SU-DHL-6 (cell line): ENCODE measurements around the gene TMOD2.

ENCODE experiments used
- H2AFZ ChIP-seq: fragments of 200-600 bp; sonication (generic); 2 replicates; pipeline ENCODE4 v1.6.1; 2014; ENCODE audit warnings: low read depth, mild to moderate bottlenecking, moderate library complexity, mixed read lengths, antibody characterized with exemption, low read length; ENCODE audit not compliant: severe bottlenecking
- H3F3A ChIP-seq: fragments of 200-600 bp; shearing (Covaris generic); 2 replicates; pipeline ENCODE4 v1.6.0; 2016; ENCODE audit warnings: antibody characterized with exemption, mild to moderate bottlenecking; ENCODE audit not compliant: insufficient read depth
- H3K27ac ChIP-seq: fragments of 200-600 bp; sonication (generic); 2 replicates; pipeline ENCODE4 v1.5.1; 2016; ENCODE audit warnings: low read depth, mild to moderate bottlenecking, low read length, moderate library complexity, mixed read lengths
- H3K27me3 ChIP-seq: fragments of 200-600 bp; sonication (generic), shearing (Covaris generic); 2 replicates; pipeline ENCODE4 v1.6.0; 2014; ENCODE audit warnings: mild to moderate bottlenecking, low read length
- H3K36me3 ChIP-seq: fragments of 200-600 bp; sonication (generic); 2 replicates; pipeline ENCODE4 v1.6.1; 2014; ENCODE audit warnings: mild to moderate bottlenecking, low read length, mixed read lengths
- H3K4me2 ChIP-seq: fragments of 300-600, 200-600 bp; shearing (Covaris generic), sonication (generic); 2 replicates; pipeline ENCODE4 v1.6.0; 2014; ENCODE audit warnings: low read length, low read depth, mild to moderate bottlenecking; ENCODE audit not compliant: poor library complexity, severe bottlenecking
- H3K4me3 ChIP-seq: fragments of 200-600 bp; sonication (generic); 2 replicates; pipeline ENCODE4 v1.5.1; 2014; ENCODE audit warnings: antibody characterized with exemption, low read length, mild to moderate bottlenecking, mixed read lengths; ENCODE audit not compliant: insufficient read depth, poor library complexity, severe bottlenecking
- H3K79me2 ChIP-seq: fragments of 200-600 bp; sonication (generic); 2 replicates; pipeline ENCODE4 v1.6.1; 2014; ENCODE audit warnings: mild to moderate bottlenecking, low read length, moderate library complexity; ENCODE audit not compliant: insufficient read depth
- H3K9ac ChIP-seq: fragments of 200-600 bp; sonication (generic); 2 replicates; pipeline ENCODE4 v1.7.0; 2014; ENCODE audit warnings: mild to moderate bottlenecking, low read length
- H3K9me2 ChIP-seq: fragments of 200-600 bp; sonication (generic); replicated peaks from 2 replicates; pipeline ENCODE4 v1.6.1; 2014; ENCODE audit warnings: low read length; ENCODE audit not compliant: insufficient read depth
- H3K9me3 ChIP-seq: fragments of 200-600 bp; sonication (generic); 2 replicates; pipeline ENCODE4 v1.6.1; 2014; ENCODE audit warnings: low read length, mixed read lengths; ENCODE audit not compliant: insufficient read depth
- H4K20me1 ChIP-seq: fragments of 200-600 bp; sonication (generic); 2 replicates; pipeline ENCODE4 v1.6.1; 2014; ENCODE audit warnings: low read depth, mild to moderate bottlenecking, antibody characterized with exemption, low read length, moderate library complexity, mixed read lengths
- EZH2phosphoT487 ChIP-seq: fragments of 200-600 bp; sonication (generic), shearing (Covaris generic); conservative IDR thresholded peaks from 2 replicates; pipeline ENCODE4 v1.6.1; 2018; ENCODE audit warnings: mild to moderate bottlenecking, antibody characterized with exemption, low read length, moderate library complexity, mixed read lengths
- TF ChIP-seq, protein P1 (sequence below): fragments of 200-600 bp; sonication (generic); IDR thresholded peaks from one replicate; pipeline ENCODE4 v1.5.1; 2017; ENCODE audit warnings: antibody characterized with exemption, mild to moderate bottlenecking, low read length, moderate library complexity; ENCODE audit not compliant: insufficient read depth, poor library complexity, severe bottlenecking

The TMOD2 gene

DNA sequence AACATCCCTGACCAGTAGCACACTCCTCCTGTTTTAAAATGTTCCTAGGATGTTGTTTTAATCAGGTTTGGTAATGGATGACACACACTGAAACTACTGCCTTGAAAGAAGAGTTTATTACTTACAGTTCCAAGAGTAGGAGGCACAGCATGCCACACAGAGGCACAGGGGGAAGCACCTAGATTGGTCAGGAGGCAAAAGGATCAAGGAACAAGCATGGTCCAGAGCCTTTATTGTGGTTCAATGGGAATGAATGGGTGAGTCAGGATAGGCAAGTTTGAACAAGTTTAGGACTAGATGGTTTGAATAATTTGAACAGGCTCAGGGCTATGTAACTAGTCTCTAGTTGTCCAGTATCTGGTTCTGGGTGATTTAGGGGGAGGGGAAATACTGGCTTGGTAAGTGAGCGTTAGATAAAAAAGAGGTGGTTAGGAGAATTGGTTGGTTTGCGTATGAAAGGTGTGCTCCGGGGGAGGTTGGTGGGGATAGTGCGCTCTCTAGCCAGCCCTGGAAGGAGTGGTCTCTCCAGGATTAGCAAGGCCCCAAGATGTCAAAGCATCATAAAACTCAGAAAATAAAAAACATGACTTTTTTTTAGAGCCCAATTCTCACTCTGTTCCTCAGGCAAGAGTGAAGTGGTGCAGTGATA lies 113.1 kb downstream of the TMOD2 start:
- H3F3A ChIP-seq = no peaks in the 10 kb centered on the region
- TF ChIP-seq EZH2phosphoT487 = no peak
- TF ChIP-seq, protein P1, sequence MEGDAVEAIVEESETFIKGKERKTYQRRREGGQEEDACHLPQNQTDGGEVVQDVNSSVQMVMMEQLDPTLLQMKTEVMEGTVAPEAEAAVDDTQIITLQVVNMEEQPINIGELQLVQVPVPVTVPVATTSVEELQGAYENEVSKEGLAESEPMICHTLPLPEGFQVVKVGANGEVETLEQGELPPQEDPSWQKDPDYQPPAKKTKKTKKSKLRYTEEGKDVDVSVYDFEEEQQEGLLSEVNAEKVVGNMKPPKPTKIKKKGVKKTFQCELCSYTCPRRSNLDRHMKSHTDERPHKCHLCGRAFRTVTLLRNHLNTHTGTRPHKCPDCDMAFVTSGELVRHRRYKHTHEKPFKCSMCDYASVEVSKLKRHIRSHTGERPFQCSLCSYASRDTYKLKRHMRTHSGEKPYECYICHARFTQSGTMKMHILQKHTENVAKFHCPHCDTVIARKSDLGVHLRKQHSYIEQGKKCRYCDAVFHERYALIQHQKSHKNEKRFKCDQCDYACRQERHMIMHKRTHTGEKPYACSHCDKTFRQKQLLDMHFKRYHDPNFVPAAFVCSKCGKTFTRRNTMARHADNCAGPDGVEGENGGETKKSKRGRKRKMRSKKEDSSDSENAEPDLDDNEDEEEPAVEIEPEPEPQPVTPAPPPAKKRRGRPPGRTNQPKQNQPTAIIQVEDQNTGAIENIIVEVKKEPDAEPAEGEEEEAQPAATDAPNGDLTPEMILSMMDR = no peak
- H3K4me3 ChIP-seq = no peak overlapping the region
- no peaks in the 10 kb centered on the region; the same call in 1 of the 2 replicates for H3K36me3 ChIP-seq
- no peaks in the 10 kb centered on the region for H3K9me3 ChIP-seq
- no peak overlapping the region for H3K4me2 ChIP-seq
- no peak overlapping the region for H2AFZ ChIP-seq
- H3K9ac ChIP-seq = no peak overlapping the region
- H3K9me2 ChIP-seq = no peaks in the 10 kb centered on the region
- H3K27ac ChIP-seq = no peak overlapping the region
- no peaks in the 10 kb centered on the region for H4K20me1 ChIP-seq
- no peaks in the 10 kb centered on the region for H3K27me3 ChIP-seq
- H3K79me2 ChIP-seq = no peaks in the 10 kb centered on the region

DNA sequence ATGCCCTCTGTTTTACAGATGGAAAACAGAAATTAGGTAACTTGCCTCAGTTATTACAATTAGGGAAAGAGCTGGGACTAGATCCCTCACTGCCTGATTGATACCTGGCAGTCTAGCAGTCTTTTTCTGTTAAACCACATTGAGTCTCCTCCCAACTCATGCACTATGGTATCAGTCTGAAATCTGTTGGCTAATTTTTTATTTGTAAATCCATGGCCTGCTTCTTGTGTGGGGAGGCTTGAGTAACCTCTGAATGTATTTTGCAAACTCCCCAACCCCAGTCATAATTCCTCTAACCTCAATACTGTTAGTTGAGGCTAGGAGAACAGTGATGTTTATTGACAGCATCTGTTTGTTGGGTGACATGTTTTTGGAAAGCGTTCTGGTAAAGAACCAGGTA lies 113.9 kb downstream of the TMOD2 start:
- Histone ChIP-seq H3K9me2 (no peaks in the 10 kb centered on the region), H4K20me1 (no peaks in the 10 kb centered on the region), H3K4me3 (no peak overlapping the region), H3K27me3 (no peaks in the 10 kb centered on the region), H3K27ac (no peak overlapping the region), H3K9ac (no peak overlapping the region), H3F3A (no peaks in the 10 kb centered on the region), H3K9me3 (no peaks in the 10 kb centered on the region), H3K4me2 (no peak overlapping the region), H3K79me2 (no peaks in the 10 kb centered on the region), H3K36me3 (peaks cover 2% of the 10 kb centered on the region; the same call in 1 of the 2 replicates), H2AFZ (no peak overlapping the region)
- TF ChIP-seq, protein P1 = no peak
